Measurements from ENCODE around the gene ABHD16B. TPM values are rescaled to one million over a fixed set of nuclear protein-coding genes. Genes with fewer than 3 reads are reported as not detected.
A peak's percentile ranks its signal among the peaks of the same experiment; 100 is the strongest.

Gene ABHD16B
- polyA plus RNA-seq, 3 donors = not detected

DNA sequence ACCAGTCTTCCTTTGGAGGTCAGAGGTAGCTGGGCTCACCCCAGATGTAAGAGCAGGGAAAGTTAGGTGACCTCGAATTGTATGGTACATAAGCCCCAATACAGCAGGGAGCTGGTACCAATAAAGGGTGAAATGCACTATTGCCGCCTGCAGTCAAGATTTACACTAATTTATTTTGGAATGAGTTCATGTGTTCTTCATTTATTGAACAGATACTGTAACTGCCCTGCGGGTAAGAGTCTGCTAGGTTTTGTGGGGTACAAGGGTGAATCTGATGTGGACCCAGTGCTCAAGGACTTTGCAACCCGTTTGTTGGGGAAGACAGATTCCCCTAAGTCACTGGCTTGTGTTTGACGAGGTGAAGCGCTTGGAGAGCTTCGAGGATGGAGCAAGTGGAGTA lies 31.1 kb downstream of the ABHD16B start:
- DNase-seq = no peak

GRCh38 chr20:63893999-63894357 lies 32.7 kb downstream of the ABHD16B start:
- DNase-seq = no peak

GRCh38 chr20:63894358-63895201 lies 33.3 kb downstream of the ABHD16B start, which contains the start of gene DNAJC5:
Gene DNAJC5, plus strand, starts transcription at chr20:63895126. Its CDS starts 33,220 bp downstream, at chr20:63928346.
- peak; percentile 90 for DNase-seq

DNA sequence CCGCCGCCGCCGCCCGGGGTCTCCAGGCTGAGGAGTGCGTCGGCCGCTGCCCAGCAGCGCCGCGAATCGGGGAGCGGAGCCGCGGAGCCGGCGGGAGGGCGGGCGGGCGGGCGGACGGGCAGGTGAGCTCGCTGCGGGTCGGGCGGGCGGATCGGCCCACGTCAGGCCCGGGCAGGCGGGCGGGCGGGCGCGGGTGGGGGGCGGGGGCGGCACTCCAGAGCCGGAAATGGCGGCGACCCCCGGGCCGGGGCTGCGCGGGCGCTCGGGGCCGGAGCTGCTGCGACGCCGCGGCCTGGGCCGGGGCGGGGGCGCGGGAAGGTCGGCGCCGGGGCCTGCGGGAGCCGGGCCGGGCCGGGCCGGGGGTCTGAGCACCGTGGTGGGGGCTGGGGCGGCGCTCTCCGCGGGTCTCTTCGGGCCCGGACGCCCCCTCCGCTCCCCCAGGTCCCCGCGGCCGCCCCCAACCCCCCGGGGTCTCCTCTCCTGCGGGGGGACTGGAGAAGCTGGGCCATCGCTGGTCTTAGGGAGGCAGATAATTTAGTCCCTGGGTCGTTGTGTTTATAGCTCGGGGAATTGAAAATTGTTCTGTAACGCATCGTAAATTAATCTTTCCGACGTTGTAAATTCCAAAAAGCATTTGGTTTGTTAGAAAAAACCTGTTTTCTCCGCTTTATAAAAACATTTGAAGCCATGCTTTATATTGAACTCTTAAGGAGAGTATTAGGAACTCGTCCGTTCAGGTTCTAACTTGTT lies 34.1 kb downstream of the ABHD16B start:
- no peak for DNase-seq

DNA sequence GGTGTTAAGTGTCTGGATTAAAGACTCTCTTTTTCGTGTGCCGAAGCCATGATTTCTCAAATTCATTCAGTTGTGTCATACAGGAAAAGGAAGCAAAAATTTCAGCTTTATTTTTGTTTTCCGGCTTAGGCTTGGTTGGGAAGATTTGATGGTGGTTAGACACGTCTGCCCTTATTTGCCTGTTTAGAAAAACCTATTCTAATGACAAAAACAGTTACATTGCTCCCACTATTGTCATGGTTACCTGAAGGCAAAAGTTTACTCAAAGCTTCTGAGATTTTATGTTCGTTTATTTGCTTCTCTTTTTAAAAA lies 34.6 kb downstream of the ABHD16B start:
- no peak for DNase-seq

DNA sequence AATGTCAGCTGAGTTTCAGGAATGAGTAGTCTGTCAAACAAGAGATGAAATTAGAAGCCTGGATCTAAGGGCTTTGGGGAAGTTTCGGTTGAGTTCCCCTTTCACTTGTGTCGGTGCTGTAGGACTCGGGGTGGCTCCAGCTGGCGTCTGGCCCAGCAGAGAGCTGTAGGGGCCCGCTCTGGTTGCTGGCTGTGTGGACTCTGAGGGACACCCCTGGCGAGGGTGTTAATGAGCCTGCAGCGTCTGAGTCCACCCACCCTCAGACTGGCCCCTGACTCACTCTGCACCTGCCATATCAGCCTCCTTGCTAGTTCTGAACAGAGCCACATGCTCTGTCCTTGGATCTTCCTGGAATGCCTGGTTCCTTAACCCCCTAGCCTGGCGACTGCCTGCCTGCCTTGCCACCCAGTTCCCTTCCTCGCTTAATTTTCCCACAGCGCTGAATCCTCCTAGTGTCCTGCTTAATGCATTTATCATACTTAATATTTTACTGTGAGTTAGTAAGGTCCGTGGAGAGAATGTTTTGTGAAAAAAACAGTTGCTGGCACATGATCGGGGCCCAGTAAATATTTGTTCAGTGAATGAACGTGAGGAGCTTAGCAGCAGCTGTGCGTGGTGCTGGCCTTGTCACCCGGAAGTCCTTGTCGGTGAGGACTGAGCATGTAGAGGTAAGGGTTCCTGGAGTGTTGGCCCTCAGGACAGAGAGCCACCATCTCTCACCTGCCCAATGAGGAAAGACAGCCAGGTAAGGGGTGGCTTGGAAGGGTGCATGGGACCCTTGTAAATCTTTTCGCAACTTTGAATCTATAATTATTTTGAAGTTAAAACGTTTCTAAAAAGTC lies 35.2 kb downstream of the ABHD16B start:
- DNase-seq = no peak

DNA sequence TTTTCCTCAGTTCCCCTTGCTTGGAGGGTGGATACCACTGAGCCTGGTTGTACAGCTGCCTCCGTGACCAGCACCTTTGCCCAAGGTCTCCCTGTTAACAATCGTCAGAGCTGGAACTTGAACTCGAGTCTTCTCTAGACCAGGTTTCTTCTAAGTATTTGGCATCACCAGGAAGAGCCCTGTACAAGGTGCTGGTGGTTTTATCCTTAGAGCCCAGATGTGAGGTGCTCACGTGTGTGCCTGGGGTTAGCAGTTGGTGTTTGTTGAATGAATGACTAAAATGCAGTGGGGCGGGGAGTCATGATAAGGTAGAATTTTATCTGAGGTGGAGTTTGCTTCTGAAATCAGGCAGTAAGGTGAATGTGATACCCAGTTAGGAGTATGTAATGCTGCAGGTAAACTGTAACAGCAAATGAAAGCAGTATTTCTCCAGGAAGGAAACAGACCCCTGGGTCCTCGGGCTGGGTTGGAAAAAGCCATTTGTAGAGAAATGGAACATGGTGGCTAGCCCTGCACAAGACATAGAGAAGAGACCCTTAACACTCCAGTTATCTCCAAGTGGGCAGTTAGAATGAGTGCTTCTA lies 36.8 kb downstream of the ABHD16B start:
- DNase-seq = no peak

DNA sequence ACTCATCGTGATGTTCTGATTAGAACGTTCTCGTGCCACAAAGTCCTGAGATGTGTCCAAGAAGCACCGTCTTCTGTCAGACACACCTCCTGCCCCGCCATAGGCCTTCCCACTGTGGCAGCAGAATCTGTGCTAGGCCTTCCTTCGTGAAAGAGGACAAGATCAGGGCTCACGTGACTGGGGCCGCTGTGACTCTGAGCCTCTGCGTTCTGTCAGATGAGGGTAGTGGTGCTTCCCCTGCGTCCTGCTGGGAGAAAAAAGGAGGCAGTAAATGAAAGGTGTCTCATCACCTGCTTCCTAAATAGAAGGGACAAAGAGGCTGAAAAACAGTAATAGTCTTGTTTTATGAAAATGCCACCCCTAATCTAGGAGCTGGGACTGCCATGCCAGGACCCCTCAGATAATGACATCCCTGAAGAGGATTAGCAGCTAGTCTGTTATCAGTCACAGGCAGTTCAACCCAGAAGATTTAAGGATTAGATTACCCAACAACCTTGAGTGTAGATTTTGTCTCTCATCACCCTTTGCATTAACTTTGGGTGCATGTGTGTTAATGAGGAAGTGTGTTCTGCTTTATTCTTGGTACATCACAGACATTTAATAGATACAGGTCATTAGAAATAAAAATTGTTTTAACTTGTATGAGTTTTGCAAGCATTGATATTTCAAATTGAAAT lies 37.7 kb downstream of the ABHD16B start:
- no peak for DNase-seq

DNA sequence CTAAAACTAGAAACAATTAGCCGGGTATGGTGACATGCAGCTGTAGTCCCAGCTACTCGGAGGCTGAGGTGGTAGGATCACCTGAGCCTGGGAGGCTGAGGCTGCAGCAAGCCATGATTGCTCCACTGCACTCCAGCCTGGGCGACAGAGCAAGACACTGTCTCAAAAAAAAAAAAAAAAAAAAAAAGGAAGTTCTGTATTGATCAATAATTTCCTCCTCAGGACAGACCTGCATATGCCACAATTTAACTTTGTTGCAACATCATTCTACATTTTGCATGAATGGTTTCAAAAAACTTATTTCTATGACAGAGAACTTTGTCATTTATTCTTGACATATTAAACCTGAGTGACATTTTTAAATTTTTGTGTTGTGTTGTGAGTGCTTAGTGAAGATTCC lies 39.1 kb downstream of the ABHD16B start:
- DNase-seq = no peak

DNA sequence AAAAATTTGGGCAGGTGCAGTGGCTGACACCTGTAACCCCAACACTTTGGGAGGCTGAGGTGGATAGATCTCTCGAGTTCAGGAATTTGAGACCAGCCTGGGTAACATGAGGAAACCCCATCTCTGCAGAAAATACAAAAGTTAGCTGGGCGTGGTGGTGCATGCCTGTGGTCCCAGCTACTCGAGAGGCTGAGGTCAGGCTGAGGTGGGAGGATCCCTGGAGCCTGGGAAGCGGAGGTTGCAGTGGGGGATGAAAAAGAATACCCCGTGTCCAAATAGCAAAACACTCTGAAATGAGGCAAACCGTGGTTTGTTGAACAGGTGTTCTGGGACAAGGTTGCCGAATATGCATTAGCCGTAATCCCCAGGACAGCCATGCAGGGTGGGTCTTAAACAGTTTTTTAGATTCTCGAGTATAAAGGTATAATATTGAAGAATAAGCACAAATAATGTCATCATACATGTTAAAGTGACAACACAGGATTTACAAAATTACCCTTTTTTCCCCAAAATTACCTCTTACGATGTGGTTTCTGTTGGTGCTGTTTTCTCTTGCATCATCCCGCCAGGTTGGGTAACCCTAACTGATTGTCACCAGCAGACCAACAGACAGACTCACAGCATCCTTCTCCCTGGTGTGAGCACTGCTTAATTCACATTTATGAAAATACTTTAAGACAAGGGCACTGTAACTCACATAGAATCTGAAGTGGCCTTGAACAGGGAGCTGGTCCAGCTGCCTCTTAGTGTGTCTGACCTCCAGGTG lies 42.7 kb downstream of the ABHD16B start:
- no peak for DNase-seq

GRCh38 chr20:63908008-63908682 lies 46.8 kb downstream of the ABHD16B start:
- no peak for DNase-seq

- DNase-seq = peak; percentile 21
Observed at GRCh38 chr20:63911176-63911575, 49.9 kb downstream of the ABHD16B start.

Other genes with a start within 250 kb of the ABHD16B start
- gene GMEB2, start 234.4 kb upstream of the ABHD16B start, polyA plus RNA-seq (ENCODE audit: insufficient read length in 3 of 3) = 10 to 100 TPM; 12.4 to 14.2 (median 12.8) TPM
- 10 to 100 TPM; 28.6 to 38.0 (median 32.7) TPM for gene STMN3, start 208.1 kb upstream of the ABHD16B start, polyA plus RNA-seq (ENCODE audit: insufficient read length in 3 of 3)
- gene RTEL1, start 203.2 kb upstream of the ABHD16B start, polyA plus RNA-seq (ENCODE audit: insufficient read length in 3 of 3) = 10 to 100 TPM; 17.6 to 23.8 (median 19.1) TPM
- 1 to 10 TPM; 2.8 to 2.9 (median 2.8) TPM for gene TNFRSF6B, start 164.8 kb upstream of the ABHD16B start, polyA plus RNA-seq (ENCODE audit: insufficient read length in 3 of 3)
- gene ARFRP1, start 153.5 kb upstream of the ABHD16B start, polyA plus RNA-seq (ENCODE audit: insufficient read length in 3 of 3) = 10 to 100 TPM; 33.8 to 39.7 (median 37.2) TPM
- 10 to 100 TPM; 24.2 to 28.9 (median 24.8) TPM for gene ZGPAT, start 153.5 kb upstream of the ABHD16B start, polyA plus RNA-seq (ENCODE audit: insufficient read length in 3 of 3)
- gene LIME1, start 124.8 kb upstream of the ABHD16B start, polyA plus RNA-seq (ENCODE audit: insufficient read length in 3 of 3) = 10 to 100 TPM; 11.8 to 13.4 (median 12.4) TPM
- 100 to 1,000 TPM; 107 to 147 (median 140) TPM for gene SLC2A4RG, start 121.7 kb upstream of the ABHD16B start, polyA plus RNA-seq (ENCODE audit: insufficient read length in 3 of 3)
- 10 to 100 TPM; 16.8 to 23.5 (median 19.5) TPM for gene ZBTB46, start 30.2 kb upstream of the ABHD16B start, polyA plus RNA-seq (ENCODE audit: insufficient read length in 3 of 3)
- gene TPD52L2, start 3.8 kb downstream of the ABHD16B start, polyA plus RNA-seq (ENCODE audit: insufficient read length in 3 of 3) = 100 to 1,000 TPM in 1 of 3 donors, 10 to 100 TPM in 2; 85.7 to 102 (median 94.7) TPM
- 10 to 100 TPM; 30.3 to 35.8 (median 34.7) TPM for gene DNAJC5, start 33.6 kb downstream of the ABHD16B start, polyA plus RNA-seq (ENCODE audit: insufficient read length in 3 of 3)
- 10 to 100 TPM; 54.0 to 66.1 (median 64.6) TPM for gene UCKL1, start 94.9 kb downstream of the ABHD16B start, polyA plus RNA-seq (ENCODE audit: insufficient read length in 3 of 3)
- gene ZNF512B, start 108.4 kb downstream of the ABHD16B start, polyA plus RNA-seq (ENCODE audit: insufficient read length in 3 of 3) = 10 to 100 TPM; 30.5 to 35.0 (median 32.6) TPM
- 10 to 100 TPM; 10.0 to 12.0 (median 11.1) TPM for gene SAMD10, start 118.1 kb downstream of the ABHD16B start, polyA plus RNA-seq (ENCODE audit: insufficient read length in 3 of 3)
- gene PRPF6, start 119.6 kb downstream of the ABHD16B start, polyA plus RNA-seq (ENCODE audit: insufficient read length in 3 of 3) = 10 to 100 TPM; 87.4 to 97.2 (median 92.1) TPM
- 1 to 10 TPM; 1.3 to 1.5 (median 1.3) TPM for gene C20orf204, start 174.7 kb downstream of the ABHD16B start, polyA plus RNA-seq (ENCODE audit: insufficient read length in 3 of 3)
- 10 to 100 TPM in 2 of 3 donors, 1 to 10 TPM in 1; 8.0 to 14.1 (median 13.0) TPM for gene SOX18, start 188.1 kb downstream of the ABHD16B start, polyA plus RNA-seq (ENCODE audit: insufficient read length in 3 of 3)
- gene TCEA2, start 201.7 kb downstream of the ABHD16B start, polyA plus RNA-seq (ENCODE audit: insufficient read length in 3 of 3) = 10 to 100 TPM; 88.2 to 97.1 (median 93.6) TPM
- gene RGS19, start 218.0 kb downstream of the ABHD16B start, polyA plus RNA-seq (ENCODE audit: insufficient read length in 3 of 3) = 1 to 10 TPM; 6.0 to 7.9 (median 6.7) TPM
- 1 to 10 TPM in 2 of 3 donors, under 1 TPM in 1; 0.94 to 1.2 (median 1.1) TPM for gene OPRL1, start 218.6 kb downstream of the ABHD16B start, polyA plus RNA-seq (ENCODE audit: insufficient read length in 3 of 3)
- under 1 TPM in 2 of 3 donors, not detected in 1; 0.36 TPM for gene LKAAEAR1, start 222.9 kb downstream of the ABHD16B start, polyA plus RNA-seq (ENCODE audit: insufficient read length in 3 of 3)
- not detected for gene NPBWR2, start 246.1 kb downstream of the ABHD16B start, polyA plus RNA-seq (ENCODE audit: insufficient read length in 3 of 3)

Data from renal pelvis (tissue), 4 donors.